ENCODE measurements around the gene IFNL1.
"Not testable (repeated sequence)": the region's sequence is repeated elsewhere in the genome, so short reads cannot be mapped to it uniquely, and the experiment has no call there.

IFNL1 gene

DNA sequence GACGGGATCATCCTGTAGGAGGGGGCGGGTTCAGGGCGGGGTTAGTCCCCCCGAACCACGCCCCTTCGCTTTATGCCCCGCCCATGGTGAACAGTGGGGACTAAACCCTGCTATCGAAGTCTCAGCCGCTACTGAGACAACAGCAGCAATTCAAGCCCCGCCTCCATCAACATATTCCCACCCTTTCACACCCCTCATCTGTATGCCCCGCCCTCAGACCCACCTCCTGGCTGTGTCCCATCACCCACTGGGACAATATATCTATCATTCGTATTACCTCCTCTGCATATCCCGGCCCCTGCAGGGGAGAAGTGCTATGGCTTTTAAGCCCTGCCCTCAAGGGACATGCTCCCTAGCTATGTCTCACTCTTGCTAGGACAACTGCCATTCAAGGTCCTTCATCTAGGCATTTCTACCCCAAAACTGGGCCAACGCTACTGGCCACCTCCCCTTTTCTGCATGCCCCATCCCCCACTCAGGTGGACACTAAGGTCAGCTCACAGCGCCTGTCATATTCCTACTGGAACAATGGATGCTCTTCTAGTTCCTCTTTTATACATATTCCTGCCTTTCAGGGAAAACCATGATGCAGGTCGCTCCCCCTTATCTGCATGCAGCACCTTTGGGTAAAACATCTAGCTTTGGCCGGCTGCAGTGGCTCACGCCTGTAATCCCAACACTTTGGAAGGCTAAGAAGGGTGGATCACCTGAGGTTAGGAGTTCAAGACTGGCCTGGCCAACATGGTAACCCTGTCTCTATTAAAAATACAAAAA is 12.5 kb downstream of the IFNL1 start:
- no peak for DNase-seq

DNA sequence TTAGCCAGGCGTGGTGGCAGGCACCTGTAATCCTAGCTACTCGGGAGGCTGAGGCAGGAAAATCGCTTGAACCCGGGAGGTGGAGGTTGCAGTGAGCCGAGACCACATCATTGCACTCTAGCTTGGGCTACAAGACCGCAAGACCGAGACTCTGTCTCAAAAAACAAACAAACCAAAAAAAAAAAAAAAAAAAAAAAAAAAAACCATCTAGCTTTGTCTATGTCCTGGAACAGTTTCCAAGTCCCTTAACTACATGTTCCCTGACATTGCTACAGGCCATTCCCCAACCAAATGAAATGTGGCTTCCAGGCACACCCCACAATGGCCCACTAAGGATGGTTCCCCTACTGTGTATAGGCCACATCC is 13.1 kb downstream of the IFNL1 start:
- DNase-seq: not testable (repeated sequence)

DNA sequence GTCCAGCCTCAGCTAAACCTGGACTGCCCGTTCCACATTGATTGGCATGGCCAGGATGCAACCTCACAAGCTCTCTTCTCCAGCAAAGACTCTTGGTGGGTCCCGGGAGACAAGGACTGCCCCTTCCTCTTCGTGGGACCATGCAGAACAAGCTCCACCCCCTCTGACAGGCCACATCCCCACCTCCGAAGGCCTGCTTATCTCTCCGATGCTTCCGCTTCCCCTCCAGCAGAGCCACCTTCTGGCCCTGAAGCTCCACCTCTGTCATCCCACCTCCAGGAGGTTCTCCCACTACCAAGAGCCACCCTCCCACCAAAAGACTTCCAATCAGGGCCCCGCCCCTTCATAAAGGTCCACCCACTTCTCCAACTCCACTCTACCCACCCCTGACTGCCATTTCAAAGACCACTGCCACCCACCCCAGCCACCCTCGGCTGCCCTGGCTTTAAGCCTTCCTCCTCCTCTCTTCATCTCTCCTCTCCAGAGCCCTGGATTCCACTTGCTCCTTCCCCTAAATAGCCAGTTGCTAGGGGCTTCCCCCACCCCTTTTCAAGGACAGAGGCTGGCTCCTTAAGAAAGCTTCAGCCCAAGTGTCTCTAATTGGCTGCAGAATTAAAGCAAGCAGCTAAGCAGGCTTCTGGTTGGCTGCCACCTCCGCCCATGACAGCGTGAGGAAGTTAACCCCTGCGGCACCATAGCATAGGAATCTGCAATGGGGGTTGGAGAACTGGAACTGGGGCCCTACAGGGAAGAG is 14.5 kb downstream of the IFNL1 start:
- no peak for DNase-seq

DNA sequence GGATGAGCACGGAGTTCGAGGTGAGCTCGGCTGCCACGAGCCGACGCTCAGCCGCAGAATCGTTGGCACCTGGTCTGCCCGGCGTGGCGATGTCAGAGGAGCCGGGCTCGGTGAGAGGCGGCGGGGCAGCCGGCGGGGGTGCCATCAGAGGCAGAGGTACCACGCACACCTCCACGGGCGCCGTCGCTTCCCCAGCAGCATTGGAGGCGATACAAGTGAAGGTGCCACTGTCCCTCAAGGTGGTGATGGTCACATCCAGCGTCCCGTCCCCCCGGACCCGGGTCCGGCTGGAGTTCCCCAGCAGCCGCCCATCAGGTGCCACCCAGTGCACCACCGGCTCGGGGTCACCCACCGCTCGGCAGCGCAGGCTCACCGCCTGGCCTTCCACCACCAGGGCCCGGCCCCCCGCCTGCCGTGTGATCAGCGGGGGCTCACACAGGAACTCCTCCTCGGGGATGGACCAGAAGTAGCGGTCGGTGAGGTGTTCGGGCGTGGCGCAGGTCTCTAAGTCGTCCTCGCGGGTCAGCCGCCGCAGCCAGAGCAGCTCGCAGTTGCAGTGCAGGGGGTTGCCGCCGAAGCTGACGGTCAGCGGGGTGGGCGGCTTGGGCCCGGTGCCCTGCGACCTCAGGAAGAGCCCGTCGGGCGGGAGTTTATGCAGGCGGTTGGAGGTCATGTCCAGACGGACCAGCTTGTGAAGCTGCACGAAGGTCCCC is 18.0 kb downstream of the IFNL1 start:
- DNase-seq: no peak

DNA sequence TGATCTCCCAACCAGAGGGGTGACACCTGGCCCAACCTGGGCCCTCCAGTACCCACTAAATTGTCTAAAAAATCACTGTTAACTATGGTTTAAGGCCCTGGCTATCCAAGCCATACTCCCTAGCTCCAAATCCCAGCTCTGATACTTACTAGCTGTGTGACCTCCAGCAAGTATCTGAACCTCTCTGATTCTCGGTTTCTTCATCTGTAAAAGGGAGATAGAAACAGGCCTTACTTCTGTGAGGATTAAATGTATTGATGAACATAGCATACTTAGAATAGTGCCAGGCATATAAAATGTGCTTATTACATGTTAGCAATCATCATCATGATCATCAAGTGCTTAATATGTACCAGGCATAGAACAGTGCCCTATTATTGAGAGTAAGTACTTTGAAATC is 19.7 kb downstream of the IFNL1 start:
- DNase-seq: no peak

DNA sequence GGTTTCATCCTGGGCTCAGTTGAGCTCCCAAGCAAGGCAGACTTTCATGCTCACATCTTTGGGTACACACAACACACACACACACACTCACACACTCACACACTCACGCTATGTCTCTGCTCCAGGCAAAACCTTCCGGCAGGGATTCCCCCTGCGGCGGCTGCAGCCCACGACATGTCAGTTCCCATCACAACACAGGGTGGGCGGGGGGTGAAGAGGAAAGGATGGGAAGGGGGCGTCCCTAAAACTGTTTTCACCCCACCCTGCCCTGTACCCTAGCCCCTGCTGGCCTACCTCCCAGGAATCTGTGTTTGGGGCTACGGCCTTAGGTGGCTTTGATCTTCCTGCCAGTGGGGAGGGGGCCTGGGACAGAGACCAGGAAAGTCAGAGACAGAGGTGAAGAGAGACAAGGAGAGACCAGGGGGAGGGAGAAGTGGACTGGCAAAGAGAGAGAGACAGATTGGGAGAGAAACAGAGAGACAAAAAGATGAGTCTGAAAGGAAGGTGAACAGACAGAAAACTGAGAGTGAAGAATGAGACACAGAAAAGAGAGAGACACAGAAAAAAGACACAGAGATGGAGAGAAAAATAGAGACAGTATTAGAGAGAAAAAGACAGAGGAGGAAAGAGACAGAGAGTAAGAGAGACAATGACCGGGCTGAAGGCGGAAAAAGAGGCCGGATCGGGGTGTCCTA is 20.6 kb downstream of the IFNL1 start:
- DNase-seq: no peak

DNA sequence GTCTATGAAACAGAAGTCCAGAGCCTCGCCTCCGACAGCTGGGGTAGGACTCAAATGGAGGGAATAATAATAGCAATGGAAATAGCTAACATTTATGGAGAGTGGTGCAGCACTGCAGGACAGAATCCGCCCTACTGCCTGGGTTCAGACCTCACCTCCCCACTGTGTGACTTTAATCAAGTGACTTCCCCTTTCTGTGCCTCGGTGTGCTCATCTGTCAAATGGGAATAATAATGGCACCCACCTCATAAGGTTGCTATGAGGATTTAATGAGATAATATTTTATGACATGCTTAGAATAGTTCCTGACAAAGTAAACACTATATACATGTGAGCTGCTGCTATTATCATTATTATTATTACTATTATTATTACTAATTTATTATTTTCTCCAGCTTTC is 21.3 kb downstream of the IFNL1 start:
- DNase-seq: no peak

DNA sequence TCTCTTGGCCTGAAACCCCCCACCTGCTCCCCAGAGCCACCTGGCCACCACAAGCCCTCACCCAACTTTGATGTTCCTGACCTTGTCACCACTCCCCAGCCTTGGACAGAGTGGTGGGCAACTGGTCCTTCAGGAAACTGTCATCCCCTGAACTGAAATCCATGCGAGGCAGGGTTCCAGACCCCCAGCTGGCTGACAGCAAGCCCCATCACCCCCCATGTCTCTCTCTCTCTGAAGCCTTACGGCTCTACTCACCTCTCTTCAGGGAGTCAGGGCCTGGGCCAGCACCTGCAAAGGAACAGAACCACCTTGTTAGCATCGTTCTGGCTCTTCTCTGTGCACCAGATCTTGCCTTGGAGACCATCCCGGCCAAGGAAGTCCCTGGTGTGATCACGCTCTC is 21.9 kb downstream of the IFNL1 start:
- no peak for DNase-seq

DNA sequence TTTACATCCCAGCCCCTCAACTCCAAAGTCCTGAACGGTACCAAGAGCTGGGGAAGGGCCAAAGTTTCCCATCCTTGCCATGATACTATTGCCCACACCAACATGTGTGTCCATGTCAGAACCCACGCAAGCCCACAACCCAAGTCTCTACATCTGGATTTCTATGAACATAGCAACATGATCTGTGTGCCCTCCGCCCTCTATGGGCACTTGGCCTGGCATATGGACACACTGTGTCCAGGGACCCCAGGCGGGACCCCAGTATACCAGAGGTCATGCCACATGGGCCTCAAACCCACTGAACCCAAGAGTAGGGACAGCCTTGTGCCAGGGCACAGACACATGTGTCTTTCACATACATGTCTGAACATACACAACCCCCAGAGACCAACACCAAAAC is 22.5 kb downstream of the IFNL1 start:
- no peak for DNase-seq

DNA sequence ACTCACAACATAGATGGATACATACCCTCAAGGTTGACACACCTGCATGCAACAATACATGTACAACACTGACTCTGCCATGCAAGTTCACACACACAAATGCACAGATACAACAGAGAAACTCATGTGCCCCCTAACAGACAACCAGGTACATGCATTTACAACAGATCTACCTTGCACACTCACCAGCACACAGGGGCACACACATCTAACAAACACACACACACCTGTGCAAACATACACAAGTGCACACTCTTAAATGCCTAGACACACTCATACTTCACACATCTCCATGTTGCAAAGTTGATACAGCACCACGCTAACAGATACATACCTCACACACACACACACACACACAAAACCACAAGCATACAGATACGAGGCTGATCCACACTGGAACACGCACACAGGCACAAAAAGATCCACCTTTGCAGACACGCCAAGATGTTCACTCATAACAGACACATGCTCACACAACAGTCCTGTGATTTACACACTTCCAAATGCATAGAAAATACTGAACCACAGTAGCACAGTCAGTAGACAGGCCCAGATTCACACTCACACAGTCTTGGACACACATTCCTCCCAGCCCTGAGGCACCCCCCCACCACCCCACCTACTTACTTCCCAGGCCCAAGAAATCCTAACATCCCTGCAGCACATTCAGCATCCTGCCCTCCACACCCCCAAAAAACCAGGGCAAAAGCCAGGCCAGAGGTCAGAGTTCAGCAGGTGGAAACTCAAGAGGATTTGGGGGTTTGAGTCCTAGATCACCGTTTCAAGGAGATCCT is 23.1 kb downstream of the IFNL1 start:
- DNase-seq: no peak

DNA sequence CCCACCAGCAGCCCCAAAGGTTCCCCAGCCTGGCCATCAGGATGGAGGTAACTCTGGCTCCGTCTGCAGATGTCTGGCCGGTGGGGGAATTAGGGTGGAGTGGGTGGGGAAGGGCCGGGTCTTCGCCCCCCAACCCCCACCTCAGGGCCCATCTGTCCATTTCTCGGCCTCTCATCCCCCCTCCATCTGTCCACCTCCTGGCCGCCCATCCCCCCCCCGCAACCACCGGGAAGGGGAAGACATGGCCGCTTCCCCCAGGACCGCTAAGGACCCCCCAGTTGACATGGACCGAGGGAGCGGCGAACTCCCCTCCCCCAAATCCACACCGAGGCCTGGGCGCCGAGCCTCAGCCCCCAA is 23.7 kb downstream of the IFNL1 start:
- DNase-seq: no peak

DNA sequence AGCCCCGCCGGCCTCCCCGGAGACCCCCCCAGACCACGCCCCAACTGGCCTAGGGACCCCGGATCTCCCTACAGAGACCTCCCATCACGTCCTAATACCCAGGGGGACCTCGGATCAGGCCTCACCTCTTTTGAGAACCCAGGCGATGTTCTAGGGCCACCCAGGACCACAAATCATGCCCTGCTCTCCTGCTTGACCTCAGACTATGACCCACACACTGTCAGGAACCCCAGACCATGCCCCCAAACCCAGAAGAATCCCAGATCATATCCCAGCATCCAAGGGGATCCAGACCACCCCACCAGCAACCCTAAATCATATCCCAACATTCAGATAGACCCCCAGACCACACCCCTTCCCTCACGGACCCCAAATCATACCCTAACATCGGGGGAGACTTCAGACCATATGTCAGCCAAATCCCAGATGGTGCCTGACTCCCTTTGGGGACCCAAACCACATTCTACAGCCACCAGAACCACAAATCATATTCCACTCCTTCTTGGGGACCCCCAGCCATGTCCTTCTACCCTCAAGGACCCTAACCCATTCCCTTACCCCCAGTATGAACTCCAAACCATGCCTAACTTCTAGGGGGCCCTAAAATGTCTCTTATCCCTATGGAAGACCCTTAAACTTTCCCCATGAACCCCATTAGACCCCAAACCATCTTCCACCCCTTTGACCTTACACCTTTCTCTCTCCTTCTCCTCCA is 25.1 kb downstream of the IFNL1 start:
- no peak for DNase-seq

DNA sequence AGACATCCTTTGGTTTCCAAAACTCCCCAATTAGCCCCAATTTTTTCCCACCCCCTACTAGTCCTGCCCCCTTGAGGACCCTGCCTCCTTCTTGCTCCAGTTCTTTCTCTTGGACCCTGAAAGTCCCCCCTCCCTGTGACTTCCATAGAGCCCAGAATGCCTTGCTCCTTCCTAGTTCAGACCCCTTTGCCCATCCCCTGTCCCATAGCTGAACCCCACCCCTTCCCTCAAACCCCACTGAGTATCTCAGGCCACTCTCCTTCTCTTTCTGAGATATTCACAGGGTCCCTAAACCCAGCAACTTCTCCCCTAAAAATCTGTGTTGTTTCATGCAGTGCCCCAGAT is 25.6 kb downstream of the IFNL1 start:
- DNase-seq: no peak

DNA sequence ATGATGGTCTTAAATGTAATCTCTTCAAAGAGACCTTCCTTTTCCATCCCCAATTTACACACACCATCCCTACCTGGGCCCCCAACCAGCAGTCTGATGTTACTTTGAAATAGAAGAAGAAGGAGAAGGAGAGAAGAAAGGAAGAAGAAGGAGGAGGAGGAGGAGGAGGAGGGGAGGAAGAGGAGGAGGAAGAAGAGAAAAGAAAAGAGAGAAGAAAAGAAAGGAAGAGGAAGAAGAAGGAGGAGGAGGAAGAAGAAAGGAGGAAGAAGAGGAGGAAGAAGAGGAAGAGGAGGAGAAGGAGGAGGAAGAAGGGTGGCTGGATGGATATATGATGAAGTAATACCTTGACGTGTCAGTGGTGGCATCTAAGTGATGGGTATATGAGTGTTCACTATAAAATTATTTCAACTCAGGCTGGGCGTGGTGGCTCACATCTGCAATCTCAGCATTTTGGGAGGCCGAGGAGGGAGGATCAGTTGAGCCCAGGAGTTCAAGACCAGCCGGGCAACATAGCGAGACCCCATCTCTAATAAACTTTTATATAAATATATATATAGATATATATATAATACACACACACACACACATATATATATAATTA is 28.1 kb downstream of the IFNL1 start:
- DNase-seq: no peak

DNA sequence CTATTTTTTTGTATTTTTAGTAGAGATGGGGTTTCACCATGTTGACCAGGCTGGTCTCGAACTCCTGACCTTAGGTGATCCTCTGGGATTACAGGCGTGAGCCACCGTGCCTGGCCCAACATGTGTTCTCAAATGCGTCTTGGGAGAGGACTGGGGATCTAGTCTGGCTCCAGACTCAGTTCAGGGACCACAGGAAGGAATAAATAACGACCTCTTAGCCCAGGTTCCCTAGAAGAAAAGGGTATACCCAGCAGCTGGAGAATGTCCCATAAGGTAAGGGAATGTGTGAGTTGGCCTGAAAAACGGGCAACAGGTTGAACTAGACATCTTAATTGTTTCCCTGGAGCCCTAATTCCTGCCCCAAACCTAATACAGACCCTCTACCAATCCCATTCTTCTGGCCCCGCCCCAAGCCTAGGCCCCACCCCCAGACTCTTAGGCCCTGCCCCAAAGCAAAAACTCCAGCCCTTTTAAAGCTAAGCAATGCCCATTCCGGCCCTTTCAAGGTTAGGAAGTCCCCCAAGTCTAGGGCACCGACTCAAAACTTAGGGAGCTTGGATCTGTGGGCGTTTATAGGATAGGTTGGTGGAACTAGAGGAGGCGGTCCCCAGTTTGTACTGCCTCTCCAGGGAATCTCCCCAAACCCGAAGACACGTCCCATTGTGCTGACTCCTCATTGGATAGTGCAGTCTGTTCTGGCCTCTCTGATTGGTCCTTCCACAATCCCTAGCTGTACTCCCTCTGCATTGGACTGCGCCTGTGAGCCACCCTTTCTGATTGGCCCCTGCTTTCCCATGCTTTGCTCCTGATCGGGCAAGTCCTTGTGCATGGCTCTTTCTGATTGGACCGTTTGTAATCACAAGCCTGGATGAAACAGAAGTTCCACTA is 29.8 kb downstream of the IFNL1 start:
- no peak for DNase-seq

DNA sequence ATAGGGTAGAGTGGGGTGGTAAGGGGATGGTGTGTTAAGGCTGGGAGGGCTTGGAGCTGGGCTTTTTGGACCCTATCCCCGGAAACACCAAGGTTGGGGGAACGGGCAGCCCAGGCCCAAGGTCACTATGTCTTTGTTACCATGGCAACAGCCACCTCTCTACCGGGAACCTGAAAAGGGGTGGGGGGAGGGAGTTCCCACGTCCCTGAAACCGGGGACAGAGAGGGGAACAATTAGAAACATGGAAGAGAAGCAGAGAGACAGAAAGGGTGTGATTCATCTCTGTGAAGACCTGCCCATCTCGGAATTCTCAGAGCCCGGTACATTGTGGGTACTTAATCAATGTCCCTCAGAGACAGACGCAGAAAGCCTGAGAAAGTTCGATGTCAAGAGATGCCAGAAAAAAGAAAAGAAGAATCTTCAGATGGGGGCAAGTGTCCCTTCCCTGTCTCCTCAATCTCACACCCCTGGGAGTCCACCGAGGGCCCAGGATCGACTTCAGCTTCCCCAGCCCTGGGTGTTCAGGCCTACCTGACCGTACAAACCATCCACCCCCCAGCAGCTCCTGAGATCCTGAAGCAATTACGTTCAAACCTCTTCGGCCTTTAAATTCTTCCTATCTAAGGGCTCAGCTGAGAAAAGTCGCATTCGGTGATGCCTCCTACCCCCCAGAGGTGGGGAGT is 31.3 kb downstream of the IFNL1 start:
- no peak for DNase-seq

DNA sequence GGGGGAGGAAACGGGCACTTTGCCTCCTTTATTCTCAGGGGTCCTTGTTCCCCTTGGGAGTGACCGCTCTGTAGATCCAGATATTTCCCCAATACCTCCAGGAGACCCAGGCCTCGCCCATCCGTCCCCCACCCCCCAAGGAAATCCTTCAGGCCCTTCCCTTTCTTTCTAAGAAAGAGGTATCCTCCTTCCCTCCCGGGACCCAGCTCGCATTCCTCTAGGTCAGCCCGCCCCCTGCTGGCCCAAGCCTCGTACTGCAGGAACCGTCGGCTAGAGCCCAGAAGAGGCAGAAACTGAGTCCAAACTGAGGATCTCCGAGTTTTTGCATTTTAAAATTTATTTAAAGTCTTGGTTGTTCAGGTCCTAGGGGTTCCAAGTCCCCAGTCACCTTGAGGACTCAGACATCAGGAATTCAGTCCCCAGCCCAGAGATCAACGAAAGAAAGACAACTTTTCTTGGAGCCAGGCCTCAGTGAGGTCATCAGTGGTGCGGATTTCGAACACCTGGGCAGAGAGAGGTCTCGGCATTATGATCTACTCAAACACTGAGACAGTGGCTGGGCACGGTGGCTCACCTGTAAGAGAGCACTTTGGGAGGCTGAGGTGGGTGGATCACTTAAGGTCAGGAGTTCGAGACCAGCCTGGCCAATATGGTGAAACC is 32.0 kb downstream of the IFNL1 start:
- DNase-seq: no peak

DNA sequence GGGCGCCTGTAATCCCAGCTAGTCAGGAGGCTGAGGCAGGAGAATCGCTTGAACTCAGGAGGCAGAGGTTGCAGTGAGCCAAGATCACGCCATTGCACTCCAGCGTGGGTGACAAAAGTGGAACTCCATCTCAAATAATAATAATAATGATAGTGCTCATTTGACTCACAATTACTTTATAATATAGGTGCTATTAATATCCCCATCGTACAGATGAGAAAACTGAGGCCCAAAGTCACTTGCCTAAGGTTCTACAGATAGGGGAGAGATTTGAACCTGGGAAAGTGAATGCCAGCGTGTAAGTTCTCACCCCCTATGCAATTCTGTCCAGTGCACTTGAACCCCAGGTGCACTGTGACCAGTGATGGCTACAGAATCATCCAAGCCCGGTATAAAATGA is 33.7 kb downstream of the IFNL1 start:
- DNase-seq: no peak

DNA sequence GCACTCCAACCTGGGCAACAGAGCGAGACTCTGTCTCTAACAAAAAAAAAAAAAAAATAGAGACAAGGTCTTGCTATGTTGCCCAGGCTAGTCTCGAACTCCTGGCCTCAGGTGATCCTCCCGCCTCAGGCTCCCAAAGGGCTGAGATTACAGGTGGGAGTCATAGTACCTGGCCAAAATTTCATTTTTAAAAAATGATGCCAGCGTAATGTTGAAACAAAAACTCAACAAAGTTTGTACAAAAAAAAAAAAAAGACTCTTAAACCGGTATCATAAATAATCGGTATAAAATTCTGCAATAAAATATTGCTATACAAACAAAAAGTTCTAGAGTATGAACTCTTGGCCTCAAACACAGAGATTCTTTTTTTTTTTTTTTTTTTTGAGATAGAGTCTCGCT is 36.1 kb downstream of the IFNL1 start:
- DNase-seq: no peak

All from KG1 (cell line).